GM15510 (cell line): ENCODE data around the gene CSNK1A1.

Experiments used
- POLR2A ChIP-seq: IDR thresholded peaks from 3 replicates; pipeline ENCODE4 v1.6.1; 2011; ENCODE audit warnings: borderline replicate concordance; ENCODE audit not compliant: insufficient read length; ENCODE audit errors: extremely low read depth

CSNK1A1 gene

GRCh38 chr5:149551227-149552037 lies at the start of gene CSNK1A1:
Gene CSNK1A1 (minus strand): TSS chr5:149551439. CDS start chr5:149550964, 475 bp downstream.
- peak; percentile 95 for TF ChIP-seq POLR2A

GRCh38 chr5:149600932-149601331 lies 49.7 kb upstream of the CSNK1A1 start:
- TF ChIP-seq POLR2A, result no peak

GRCh38 chr5:149599375-149599774 lies 48.1 kb upstream of the CSNK1A1 start:
- TF ChIP-seq POLR2A, result no peak

- TF ChIP-seq POLR2A, result no peak
These were observed 47.7 kb upstream of the CSNK1A1 start for GRCh38 chr5:149598966-149599365.

- no peak for TF ChIP-seq POLR2A
These were observed 46.4 kb upstream of the CSNK1A1 start for GRCh38 chr5:149597618-149598017.

GRCh38 chr5:149596712-149597111 lies 45.5 kb upstream of the CSNK1A1 start:
- no peak for TF ChIP-seq POLR2A

GRCh38 chr5:149594206-149594895 lies 43.1 kb upstream of the CSNK1A1 start:
- no peak for TF ChIP-seq POLR2A

- TF ChIP-seq POLR2A, result no peak
These were observed 42.1 kb upstream of the CSNK1A1 start for GRCh38 chr5:149593370-149593769.

- no peak for TF ChIP-seq POLR2A
These were observed 37.7 kb upstream of the CSNK1A1 start for GRCh38 chr5:149588936-149589335.

- no peak for TF ChIP-seq POLR2A
These were observed 35.6 kb upstream of the CSNK1A1 start for GRCh38 chr5:149586708-149587318.

- TF ChIP-seq POLR2A, result no peak
These were observed 34.7 kb upstream of the CSNK1A1 start for GRCh38 chr5:149585910-149586309.

- no peak for TF ChIP-seq POLR2A
These were observed 32.9 kb upstream of the CSNK1A1 start for GRCh38 chr5:149584121-149584520.

GRCh38 chr5:149583394-149583793 lies 32.2 kb upstream of the CSNK1A1 start:
- TF ChIP-seq POLR2A, result no peak

- no peak for TF ChIP-seq POLR2A
These were observed 30.9 kb upstream of the CSNK1A1 start for GRCh38 chr5:149581931-149582768.
